GM18858 (cell line): ENCODE results near the gene DDX19B.
"Not testable (repeated sequence)": the region's sequence is repeated elsewhere in the genome, so short reads cannot be mapped to it uniquely, and the experiment has no call there.

Source experiments
- ATAC-seq: cut with Tn5 transposase; IDR thresholded peaks from one replicate; pipeline ENCODE4 v1.9.1; 2021; ENCODE audit not compliant: unreplicated experiment

Gene DDX19B

DNA sequence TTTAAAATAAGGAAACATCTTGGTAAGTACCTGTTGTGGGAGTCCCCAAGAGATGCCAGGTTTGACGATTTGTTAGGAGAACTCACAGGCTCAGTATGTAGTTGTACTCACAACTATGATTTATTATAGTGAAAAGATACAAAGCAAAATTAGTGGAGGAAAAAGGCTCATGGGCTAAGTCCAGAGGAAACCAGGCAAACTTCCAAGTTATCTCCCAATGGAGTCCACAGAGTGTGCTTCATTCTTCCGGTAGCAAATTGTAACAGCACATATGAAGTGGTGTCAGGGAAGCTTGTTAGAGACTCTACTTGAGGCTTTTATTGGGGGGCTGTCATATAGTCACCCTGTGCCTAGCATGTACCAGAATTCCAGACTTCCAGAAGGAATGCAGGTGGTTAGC, 50.0 kb downstream of the DDX19B start:
- no peak for ATAC-seq

GRCh38 chr16:70349783-70350182, 50.8 kb downstream of the DDX19B start:
- ATAC-seq = no peak

- no peak for ATAC-seq
Measured at GRCh38 chr16:70359552-70359951, 60.6 kb downstream of the DDX19B start.

DNA sequence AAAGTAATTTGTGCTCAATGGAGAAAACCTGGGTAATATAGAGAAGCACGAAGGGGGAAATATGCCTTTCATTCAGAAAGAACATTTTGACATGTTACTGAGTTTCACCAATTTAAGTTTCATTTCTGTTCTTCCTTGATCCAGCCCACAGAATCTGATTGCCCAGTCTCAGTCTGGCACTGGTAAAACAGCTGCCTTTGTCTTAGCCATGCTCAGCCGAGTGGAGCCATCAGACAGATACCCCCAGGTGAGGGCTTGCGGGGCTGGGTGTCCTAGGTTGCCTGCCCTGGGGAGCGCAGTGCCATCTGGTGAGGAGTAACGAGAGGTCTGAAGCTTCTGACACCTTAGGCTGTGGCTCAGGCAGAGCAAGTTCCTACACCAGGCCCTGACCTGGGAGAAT, 65.4 kb downstream of the DDX19B start:
- ATAC-seq = no peak

DNA sequence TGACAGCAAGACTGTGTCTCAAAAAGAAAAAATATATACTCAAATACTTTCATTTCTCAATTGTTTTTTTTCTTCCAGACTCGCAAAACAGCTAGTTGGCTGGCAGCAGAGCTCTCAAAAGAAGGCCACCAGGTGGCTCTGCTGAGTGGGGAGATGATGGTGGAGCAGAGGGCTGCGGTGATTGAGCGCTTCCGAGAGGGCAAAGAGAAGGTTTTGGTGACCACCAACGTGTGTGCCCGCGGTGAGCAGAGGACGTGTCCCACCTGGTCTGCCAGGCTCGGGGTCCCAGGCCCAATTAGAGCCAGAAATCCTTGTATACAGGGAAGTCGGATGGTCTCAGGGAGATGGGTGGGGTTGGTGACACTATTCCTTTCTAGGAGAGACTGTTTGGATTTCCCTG, 71.2 kb downstream of the DDX19B start:
- not testable (repeated sequence) for ATAC-seq

DNA sequence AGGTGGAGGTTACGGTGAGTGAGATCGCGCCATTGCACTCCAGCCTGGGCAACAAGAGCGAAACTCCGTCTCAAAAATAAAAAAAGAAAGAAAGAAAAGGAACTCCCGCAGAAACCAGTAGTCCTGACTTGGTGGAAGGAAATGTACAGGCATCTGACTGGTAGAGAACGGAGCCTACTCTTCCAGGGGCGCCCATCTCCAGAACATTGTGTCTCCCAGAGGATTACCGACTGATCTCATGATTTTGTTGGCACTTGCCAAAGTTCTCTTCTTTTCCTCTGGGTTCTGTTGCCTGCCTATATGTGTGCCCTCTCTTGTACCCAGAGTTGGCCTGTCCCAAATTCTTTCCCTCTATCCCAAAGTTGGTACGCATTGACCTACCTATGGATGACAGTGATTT, 71.9 kb downstream of the DDX19B start:
- ATAC-seq = no peak

GRCh38 chr16:70372921-70373728, 74.1 kb downstream of the DDX19B start:
- no peak for ATAC-seq

DNA sequence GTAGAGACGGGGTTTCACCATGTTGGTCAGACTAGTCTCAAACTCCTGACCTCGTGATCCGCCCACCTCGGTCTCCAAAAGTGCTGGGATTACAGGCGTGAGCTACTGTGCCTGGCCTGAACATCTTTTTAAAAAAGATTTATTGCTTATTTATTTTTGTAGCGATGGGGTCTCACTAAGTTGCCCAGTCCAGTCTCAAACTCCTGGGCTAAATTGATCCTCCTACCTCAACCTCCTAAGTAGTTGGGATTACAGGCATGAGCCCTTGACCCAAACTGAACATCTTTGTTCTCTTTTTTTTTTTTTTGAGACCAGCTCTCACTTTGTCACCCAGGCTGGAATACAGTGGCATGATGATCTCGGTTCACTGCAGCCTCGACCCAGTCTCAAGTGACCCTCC, 75.2 kb downstream of the DDX19B start:
- no peak for ATAC-seq

DNA sequence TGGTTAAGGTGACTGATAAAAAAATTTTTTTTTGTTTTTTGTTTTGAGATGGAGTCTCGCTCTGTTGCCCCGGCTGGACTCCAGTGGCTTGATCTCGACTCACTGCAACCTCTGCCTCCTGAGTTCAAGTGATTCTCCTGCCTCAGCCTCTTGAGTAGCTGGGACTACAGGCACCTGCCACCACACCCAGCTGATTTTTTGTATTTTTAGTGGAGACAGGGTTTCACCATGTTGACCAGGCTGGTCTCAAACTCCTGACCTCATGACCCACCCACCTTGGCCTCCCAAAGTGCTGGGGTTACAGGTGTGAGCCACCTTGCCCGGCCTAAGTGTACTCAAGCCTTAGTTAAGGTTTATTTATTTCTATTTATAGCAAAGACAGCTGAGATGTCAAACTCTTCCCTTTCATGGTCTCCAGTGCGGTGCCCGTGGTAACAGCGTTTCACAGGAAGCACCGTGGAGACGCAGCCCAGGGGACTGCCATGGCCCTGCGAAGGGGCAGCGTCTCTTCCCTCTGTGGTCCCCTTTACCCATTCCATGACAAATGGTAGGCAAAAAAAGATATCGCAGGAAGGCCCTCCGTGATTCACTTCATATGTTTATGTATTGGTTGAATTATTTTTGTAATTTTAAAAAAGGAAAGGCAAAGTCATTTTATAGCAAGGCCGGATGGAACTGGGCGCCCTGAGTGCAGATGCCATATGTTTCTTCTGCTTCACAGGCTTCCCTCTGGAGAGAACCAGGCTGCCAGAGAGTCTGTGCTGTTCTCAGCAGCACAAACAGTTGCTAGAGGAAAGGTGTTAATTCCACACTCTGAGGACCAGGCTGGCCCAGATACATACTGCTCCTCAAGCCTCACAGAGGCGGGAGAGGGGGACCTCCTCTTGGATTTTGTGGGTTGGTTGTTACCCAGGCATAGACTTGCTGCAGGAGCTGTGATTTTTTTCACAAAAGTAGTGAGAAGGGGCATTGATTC, 76.9 kb downstream of the DDX19B start:
- ATAC-seq = no peak

GRCh38 chr16:70377782-70378181, 78.8 kb downstream of the DDX19B start:
- ATAC-seq = no peak

GRCh38 chr16:70378869-70379493, 80.0 kb downstream of the DDX19B start:
- ATAC-seq = no peak

- ATAC-seq = peak; percentile 7
Measured at GRCh38 chr16:70380248-70380918, 81.4 kb downstream of the DDX19B start.

DNA sequence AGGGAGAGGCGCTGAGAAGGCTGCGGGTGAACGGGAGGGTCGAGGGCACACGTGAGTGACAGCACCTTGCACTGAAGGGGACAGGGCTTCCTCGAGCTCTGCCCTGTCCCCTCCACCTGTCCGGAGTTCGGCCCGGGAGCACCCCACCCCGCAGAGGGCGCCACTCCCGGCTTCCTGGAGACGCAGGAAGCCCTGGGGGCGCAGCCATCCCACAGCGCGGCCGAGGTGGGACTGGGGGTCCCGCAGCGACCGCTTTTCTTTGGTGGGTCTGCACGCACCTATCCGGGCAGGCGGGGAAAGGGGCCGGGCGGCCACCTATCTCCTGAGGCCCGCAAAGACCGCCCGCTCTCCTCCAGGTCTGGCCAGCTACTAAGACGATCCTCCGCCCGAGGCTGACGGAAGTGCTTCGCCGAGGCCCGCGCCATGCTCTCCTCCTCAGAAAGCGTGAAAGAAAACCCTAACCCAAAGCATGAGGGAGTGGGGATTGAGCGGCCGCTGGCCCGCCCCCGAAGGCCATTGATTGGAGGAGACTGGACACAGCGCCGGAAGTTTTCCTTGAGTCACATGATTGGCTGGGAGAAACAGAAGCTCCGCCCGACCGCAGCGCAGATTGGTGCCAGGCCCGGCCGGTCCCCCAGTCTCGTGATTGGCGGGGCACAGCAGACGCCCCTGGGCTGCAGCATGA, 82.1 kb downstream of the DDX19B start:
- ATAC-seq = peak; percentile 86

DNA sequence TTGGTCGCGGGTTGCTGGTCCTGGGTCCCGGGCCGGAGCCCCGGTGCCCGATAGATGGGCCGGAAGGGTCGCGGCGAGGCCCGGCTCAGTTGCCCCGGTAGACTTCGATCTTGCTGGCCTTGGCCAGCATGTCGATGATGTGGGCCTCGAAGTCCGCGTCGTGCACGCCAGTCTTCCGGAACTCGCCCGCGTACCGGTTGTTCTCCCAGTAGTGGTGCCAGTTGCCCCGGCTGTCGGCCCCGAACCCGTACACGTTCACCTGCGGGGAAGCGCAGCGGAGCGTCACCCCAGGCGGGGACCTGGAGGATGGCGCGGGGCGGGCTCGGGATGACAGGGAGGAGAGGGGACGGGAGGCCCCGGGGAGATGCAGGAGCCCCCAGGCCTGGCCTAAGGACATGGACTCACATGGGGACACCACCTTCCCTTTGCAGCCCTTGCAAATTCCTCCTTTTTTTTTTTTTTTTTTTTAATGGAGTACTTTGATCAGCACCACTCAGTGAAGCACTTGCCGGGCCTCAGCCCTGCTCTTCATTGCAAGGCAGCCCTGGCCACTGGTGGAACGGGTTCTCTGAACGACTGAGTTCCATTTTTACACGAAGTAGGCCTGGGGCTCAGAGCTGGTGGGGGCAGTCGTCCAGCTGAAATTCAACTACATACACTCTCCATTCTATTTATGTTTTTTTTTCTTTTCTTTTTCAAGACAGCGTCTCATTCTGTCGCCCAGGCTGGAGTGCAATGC, 82.8 kb downstream of the DDX19B start:
- no peak for ATAC-seq

DNA sequence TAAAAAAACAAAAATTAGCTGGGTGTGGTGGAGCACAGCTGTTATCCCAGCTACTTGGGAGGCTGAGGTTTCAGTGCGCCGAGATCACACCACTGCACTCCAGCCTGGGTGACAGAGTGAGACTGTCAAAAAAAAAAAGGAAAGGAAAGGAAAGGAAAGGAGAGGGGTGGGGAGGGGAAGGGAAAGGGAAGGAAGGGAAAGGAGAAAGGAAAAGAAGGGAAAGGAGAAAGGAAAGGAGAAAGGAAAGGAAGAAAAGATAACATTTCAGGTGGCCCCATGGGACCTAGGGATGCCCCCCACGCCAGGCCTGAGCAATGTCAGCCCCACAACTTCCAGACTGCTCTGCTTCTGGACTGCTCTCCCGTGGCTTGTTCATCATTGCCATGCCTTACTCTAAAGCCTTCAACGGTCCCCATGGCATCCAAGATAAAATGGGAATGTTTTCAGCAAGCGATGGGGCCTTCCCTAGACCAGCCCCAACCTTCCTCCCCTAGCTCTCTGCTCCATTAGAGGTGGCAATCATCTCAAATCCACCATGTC, 84.5 kb downstream of the DDX19B start:
- no peak for ATAC-seq
